Brain microvascular endothelial cell (primary cell): ENCODE results near the gene PHACTR1.

Source experiments
- DNase-seq: peaks from one replicate; pipeline ENCODE4 v3.0.0-alpha.2; 2020
- H3K27ac ChIP-seq: fragments of 250-450 bp; sonication (Bioruptor Pico); 2 replicates; pipeline ENCODE4 v1.5.1; 2020; ENCODE audit warnings: mild to moderate bottlenecking, moderate library complexity
- H3K27me3 ChIP-seq: fragments of 250-450 bp; sonication (Bioruptor Pico); replicated peaks from 2 replicates; pipeline ENCODE4 v1.5.1; 2020; ENCODE audit warnings: mild to moderate bottlenecking
- H3K36me3 ChIP-seq: fragments of 250-450 bp; sonication (Bioruptor Pico); replicated peaks from 2 replicates; pipeline ENCODE4 v1.5.1; 2020; ENCODE audit warnings: mild to moderate bottlenecking
- H3K4me3 ChIP-seq: 2 replicates; pipeline ENCODE4 v1.5.1; 2011; ENCODE audit warnings: low read depth, mild to moderate bottlenecking, control low read depth, low read length, moderate library complexity
- CTCF ChIP-seq: IDR thresholded peaks from 2 replicates; pipeline ENCODE4 v1.5.1; 2011; ENCODE audit warnings: low read depth, mild to moderate bottlenecking, moderate library complexity, low read length, control low read depth, inconsistent platforms; ENCODE audit errors: missing control alignments
- in situ Hi-C: cut with HindIII; loops from 2 replicates; pipeline ENCODE4 v1.10.0; 2017; ENCODE audit warnings: low sequenced_read_pairs, low pct_ligation_motif_present

PHACTR1 gene

GRCh38 chr6:13262302-13263230, 546.0 kb downstream of the PHACTR1 start:
- Histone ChIP-seq H3K4me3 (no peak overlapping the region), H3K27ac (no peak overlapping the region), H3K27me3 (no peaks in the 10 kb centered on the region), H3K36me3 (no peaks in the 10 kb centered on the region)
- no peak for DNase-seq
- TF ChIP-seq CTCF, result no peak
- in situ Hi-C loops, result no loop called here

DNA sequence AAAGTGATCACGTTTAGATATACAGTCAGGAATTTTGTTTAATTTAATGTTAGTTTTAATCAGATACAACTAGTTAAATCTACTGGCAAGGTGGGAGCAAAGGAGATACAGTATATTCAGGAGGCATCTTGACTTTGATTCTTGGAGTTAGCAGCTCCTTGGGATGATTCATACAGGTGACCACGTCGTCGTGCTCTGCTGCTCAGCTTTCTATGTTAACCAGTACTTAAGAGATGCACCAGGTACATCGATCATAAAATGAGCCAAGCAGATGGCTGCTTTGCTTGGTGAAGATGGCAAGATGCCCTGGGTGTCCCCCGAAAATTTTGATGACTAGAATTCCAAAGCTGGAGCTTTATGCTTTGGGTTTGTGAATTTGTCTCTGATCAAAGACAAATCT, 547.1 kb downstream of the PHACTR1 start:
- H3K36me3 ChIP-seq, result no peaks in the 10 kb centered on the region
- DNase-seq, result no peak
- no peaks in the 10 kb centered on the region for H3K27me3 ChIP-seq
- TF ChIP-seq CTCF, result no peak
- in situ Hi-C loops, result no loop called here
- no peak overlapping the region for H3K27ac ChIP-seq
- H3K4me3 ChIP-seq, result no peak overlapping the region

GRCh38 chr6:13267142-13267651, 550.6 kb downstream of the PHACTR1 start:
- no peak for TF ChIP-seq CTCF
- peak; percentile 1 for DNase-seq
- no peak overlapping the region for H3K4me3 ChIP-seq
- in situ Hi-C loops, result no loop called here
- no peak overlapping the region for H3K27ac ChIP-seq
- H3K27me3 ChIP-seq, result no peaks in the 10 kb centered on the region
- H3K36me3 ChIP-seq, result no peaks in the 10 kb centered on the region

- Histone ChIP-seq H3K27me3 (no peaks in the 10 kb centered on the region), H3K27ac (no peak overlapping the region), H3K36me3 (no peaks in the 10 kb centered on the region), H3K4me3 (no peak overlapping the region)
- no peak for TF ChIP-seq CTCF
- DNase-seq, result peak; percentile 40
- in situ Hi-C loops, result no loop called here
Observed at GRCh38 chr6:13268913-13269518, 552.4 kb downstream of the PHACTR1 start.

DNA sequence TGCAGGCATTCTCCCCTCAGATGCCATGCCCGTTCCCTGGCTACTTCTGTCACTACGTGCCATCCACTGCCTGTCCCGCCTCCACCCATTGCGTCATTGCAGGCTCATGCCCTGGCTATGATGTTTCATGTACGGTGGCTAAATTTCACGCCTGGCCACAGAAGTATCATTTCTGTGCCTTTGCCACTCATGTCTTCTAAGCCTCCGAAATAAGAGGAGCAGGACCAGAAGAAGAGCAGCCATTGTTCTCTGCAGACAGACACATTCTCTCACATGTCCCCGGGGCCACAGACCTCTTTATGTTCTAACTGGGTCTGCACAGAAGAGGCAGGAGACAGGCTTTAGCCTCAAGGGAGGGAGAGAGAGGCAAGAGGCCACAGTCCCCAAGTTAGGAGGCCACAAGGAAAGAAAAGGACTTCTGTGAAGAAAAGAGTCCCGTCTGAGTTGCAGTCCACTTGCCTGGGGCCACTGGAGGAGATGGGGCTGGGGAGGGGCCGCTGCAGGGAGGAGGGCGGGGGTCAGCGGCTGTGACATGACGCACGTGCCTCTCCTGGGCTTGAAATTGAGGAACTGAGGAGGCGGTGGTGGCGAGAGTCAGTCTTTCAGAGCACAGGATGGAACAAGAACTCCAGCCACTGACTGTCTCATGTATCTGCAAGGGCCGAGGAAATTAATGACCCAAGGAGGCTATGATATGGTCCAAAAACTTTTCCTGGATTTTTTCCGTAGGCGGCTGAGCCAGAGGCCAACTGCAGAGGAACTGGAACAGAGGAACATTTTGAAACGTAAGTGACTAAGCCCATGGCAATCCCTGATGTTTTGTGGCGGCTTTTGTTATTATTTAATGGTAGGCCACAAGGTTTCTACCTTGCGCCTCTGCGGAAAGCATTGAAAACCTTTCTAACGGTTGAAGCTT, 555.8 kb downstream of the PHACTR1 start:
- no peak for DNase-seq
- TF ChIP-seq CTCF, result no peak
- in situ Hi-C loops, result no loop called here

More for the DNA sequence above, 555.8 kb downstream of the PHACTR1 start:
- no peak overlapping the region for H3K4me3 ChIP-seq
- H3K27me3 ChIP-seq, result no peaks in the 10 kb centered on the region
- no peak overlapping the region for H3K27ac ChIP-seq
- H3K36me3 ChIP-seq, result no peaks in the 10 kb centered on the region
